Mammary epithelial cell (primary cell): ENCODE data around the gene TES.

Experiments used
- EZH2 ChIP-seq: IDR thresholded peaks from 2 replicates; pipeline ENCODE4 v1.6.1; 2012; ENCODE audit warnings: low read length, inconsistent platforms, borderline replicate concordance
- TF ChIP-seq, protein P1 (sequence below), 2 donors: IDR thresholded peaks in 1 of 2; conservative IDR thresholded peaks in 1 of 2; 2 replicates each; pipeline ENCODE4 v1.5.1; 2011 to 2012; ENCODE audit warnings: inconsistent platforms in 2 of 2, low read length in 2 of 2, mild to moderate bottlenecking in 2 of 2, control low read depth in 1 of 2, low read depth in 1 of 2; ENCODE audit not compliant: insufficient read depth in 1 of 2; ENCODE audit errors: extremely low read depth in 1 of 2

DNA sequence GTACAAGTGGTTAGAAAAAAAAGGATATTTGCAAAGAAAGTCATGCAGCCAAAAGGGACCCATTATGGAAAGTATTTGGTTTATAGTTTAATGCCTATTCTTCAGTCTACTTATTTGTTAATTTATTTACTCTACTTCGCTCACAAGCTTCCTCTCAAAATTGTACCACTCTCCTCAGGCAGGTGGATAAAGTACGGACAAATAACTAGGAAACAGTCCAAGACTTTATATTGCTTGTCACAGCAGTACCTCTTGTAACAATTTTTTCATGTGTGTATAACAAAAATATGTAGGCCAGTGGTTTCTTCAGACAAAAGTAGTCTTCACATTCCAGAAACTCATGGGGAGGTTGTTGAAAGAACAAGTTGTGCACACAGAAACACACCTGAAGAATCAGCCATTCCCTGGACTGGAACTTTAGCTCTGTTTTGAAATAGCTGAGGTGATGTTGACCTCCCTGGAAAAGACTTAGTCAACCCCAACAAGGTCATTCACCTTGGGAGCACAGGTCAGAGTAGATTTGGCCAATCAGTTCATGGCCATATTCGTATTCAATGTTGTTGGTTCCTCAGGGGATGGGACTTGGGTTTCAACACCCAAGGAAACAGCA, 73.4 kb downstream of the TES start:
- TF ChIP-seq, protein P1, sequence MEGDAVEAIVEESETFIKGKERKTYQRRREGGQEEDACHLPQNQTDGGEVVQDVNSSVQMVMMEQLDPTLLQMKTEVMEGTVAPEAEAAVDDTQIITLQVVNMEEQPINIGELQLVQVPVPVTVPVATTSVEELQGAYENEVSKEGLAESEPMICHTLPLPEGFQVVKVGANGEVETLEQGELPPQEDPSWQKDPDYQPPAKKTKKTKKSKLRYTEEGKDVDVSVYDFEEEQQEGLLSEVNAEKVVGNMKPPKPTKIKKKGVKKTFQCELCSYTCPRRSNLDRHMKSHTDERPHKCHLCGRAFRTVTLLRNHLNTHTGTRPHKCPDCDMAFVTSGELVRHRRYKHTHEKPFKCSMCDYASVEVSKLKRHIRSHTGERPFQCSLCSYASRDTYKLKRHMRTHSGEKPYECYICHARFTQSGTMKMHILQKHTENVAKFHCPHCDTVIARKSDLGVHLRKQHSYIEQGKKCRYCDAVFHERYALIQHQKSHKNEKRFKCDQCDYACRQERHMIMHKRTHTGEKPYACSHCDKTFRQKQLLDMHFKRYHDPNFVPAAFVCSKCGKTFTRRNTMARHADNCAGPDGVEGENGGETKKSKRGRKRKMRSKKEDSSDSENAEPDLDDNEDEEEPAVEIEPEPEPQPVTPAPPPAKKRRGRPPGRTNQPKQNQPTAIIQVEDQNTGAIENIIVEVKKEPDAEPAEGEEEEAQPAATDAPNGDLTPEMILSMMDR (conservative IDR thresholded peaks at IDR 0.05 in 1 of 2, IDR thresholded peaks at IDR 0.05 in 1 of 2; ENCODE audit: extremely low read depth in 1 of 2, insufficient read depth in 1 of 2, low read depth in 1 of 2, low read length in 2 of 2), result no peak
- TF ChIP-seq EZH2, result no peak
